ENCODE measurements around the gene MPEG1. TPM values are rescaled to one million over a fixed set of nuclear protein-coding genes. Genes with fewer than 3 reads are reported as not detected.
A peak's percentile ranks its signal among the peaks of the same experiment; 100 is the strongest.

The MPEG1 gene
- total and polyA plus RNA-seq, 11 donors = 1.4 to 78.6 (median 6.4) TPM

GRCh38 chr11:59200423-59200746 lies 12.3 kb downstream of the MPEG1 start:
- intact Hi-C loops (cut with DNase I) = no loop called here
- Histone ChIP-seq H3K36me3 (peaks cover 0 to 51% (median 8%) of the 10 kb centered on the region in 9 donors), H3K27ac (no peak overlapping the region), H3K4me3 (no peak overlapping the region), H3K9me3 (no peaks in the 10 kb centered on the region), H3K27me3 (no peaks in the 10 kb centered on the region), H3K4me1 (peaks cover 0 to 22% (median 8%) of the 10 kb centered on the region in 12 donors)
- 30 to 40% (median 33%) methylated on average over 4 of the region's 4 CpGs for WGBS, 4 donors
- peak in 2 of 4 donors; percentile 30 to 41 for ATAC-seq
- TF ChIP-seq POLR2A (IDR thresholded peaks at IDR 0.05) (no peak), CTCF (IDR thresholded peaks at IDR 0.05) (no peak)
- DNase-seq = no peak

- DNase-seq (no peak), ATAC-seq (peak in 1 of 4 donors; percentile 26)
- H3K27ac ChIP-seq = no peak overlapping the region
- 81 to 83% (median 83%) methylated on average over 14 of the region's 14 CpGs for WGBS, 4 donors
- peaks cover 0 to 22% (median 8%) of the 10 kb centered on the region in 12 donors for H3K4me1 ChIP-seq
- no peaks in the 10 kb centered on the region for H3K27me3 ChIP-seq
- intact Hi-C loops (cut with DNase I) = no loop called here
- no peak for TF ChIP-seq CTCF (IDR thresholded peaks at IDR 0.05)
- no peak for TF ChIP-seq POLR2A (IDR thresholded peaks at IDR 0.05)
- no peak overlapping the region for H3K4me3 ChIP-seq
- H3K36me3 ChIP-seq = peaks cover 0 to 51% (median 9%) of the 10 kb centered on the region in 9 donors
- H3K9me3 ChIP-seq = no peaks in the 10 kb centered on the region
These were observed 12.9 kb downstream of the MPEG1 start for GRCh38 chr11:59199546-59200422.

GRCh38 chr11:59198726-59199125 lies 14.0 kb downstream of the MPEG1 start:
- TF ChIP-seq POLR2A (IDR thresholded peaks at IDR 0.05) = no peak
- TF ChIP-seq CTCF (IDR thresholded peaks at IDR 0.05) = no peak
- H3K4me3 ChIP-seq = no peak overlapping the region
- H3K9me3 ChIP-seq = no peaks in the 10 kb centered on the region
- intact Hi-C loops (cut with DNase I) = no loop called here
- no peaks in the 10 kb centered on the region for H3K27me3 ChIP-seq
- peaks cover 0 to 53% (median 7%) of the 10 kb centered on the region in 9 donors for H3K36me3 ChIP-seq
- 93 to 100% (median 96%) methylated on average over 2 of the region's 2 CpGs for WGBS, 4 donors
- no peak overlapping the region for H3K27ac ChIP-seq
- ATAC-seq (no peak), DNase-seq (no peak)
- H3K4me1 ChIP-seq = peaks cover 0 to 22% (median 8%) of the 10 kb centered on the region in 12 donors

- TF ChIP-seq POLR2A (IDR thresholded peaks at IDR 0.05) (no peak), CTCF (IDR thresholded peaks at IDR 0.05) (no peak)
- Histone ChIP-seq H3K4me3 (no peak overlapping the region), H3K27ac (peak overlapping the region in 1 of 12 donors; percentile 5), H3K9me3 (no peaks in the 10 kb centered on the region), H3K27me3 (no peaks in the 10 kb centered on the region), H3K4me1 (peaks cover 0 to 22% (median 8%) of the 10 kb centered on the region in 12 donors), H3K36me3 (peaks cover 0 to 55% (median 7%) of the 10 kb centered on the region in 9 donors)
- peak; percentile 61 to 95 (median 90) for ATAC-seq
- intact Hi-C loops (cut with DNase I) = no loop called here
- peak; percentile 58 to 90 (median 84) for DNase-seq
- WGBS, 4 donors = 19 to 35% (median 25%) methylated on average over 9 of the region's 9 CpGs
These were observed 14.7 kb downstream of the MPEG1 start for GRCh38 chr11:59197991-59198390.
